AG09309 (cell line): ENCODE results near the gene RPA3.

Experiments
- DNase-seq: peaks from one replicate; pipeline ENCODE4 v3.0.0-alpha.2; 2010; ENCODE audit warnings: low read depth
- H3K4me3 ChIP-seq: 2 replicates; pipeline ENCODE4 v1.5.1; 2011; ENCODE audit warnings: mild to moderate bottlenecking, low read depth, low read length, moderate library complexity; ENCODE audit not compliant: control insufficient read depth
- CTCF ChIP-seq: IDR thresholded peaks from 2 replicates; pipeline ENCODE4 v1.5.1; 2011; ENCODE audit warnings: mild to moderate bottlenecking, low read depth, low read length, inconsistent platforms; ENCODE audit not compliant: insufficient read depth, control insufficient read depth; ENCODE audit errors: missing control alignments

Gene RPA3

GRCh38 chr7:7673240-7673550 lies 45.2 kb downstream of the RPA3 start:
- no peak overlapping the region for H3K4me3 ChIP-seq
- TF ChIP-seq CTCF: no peak
- no peak for DNase-seq

GRCh38 chr7:7672545-7673239 lies 45.7 kb downstream of the RPA3 start:
- H3K4me3 ChIP-seq: no peak overlapping the region
- DNase-seq: no peak
- TF ChIP-seq CTCF: no peak

- DNase-seq: no peak
- H3K4me3 ChIP-seq: no peak overlapping the region
- TF ChIP-seq CTCF: no peak
Observed at GRCh38 chr7:7671361-7671760, 47.0 kb downstream of the RPA3 start.

- TF ChIP-seq CTCF: no peak
- H3K4me3 ChIP-seq: no peak overlapping the region
- no peak for DNase-seq
Observed at GRCh38 chr7:7670490-7670889, 47.9 kb downstream of the RPA3 start.

- no peak for DNase-seq
- no peak for TF ChIP-seq CTCF
- no peak overlapping the region for H3K4me3 ChIP-seq
Observed at GRCh38 chr7:7668706-7669105, 49.7 kb downstream of the RPA3 start.

GRCh38 chr7:7667187-7667586 lies 51.2 kb downstream of the RPA3 start:
- no peak for TF ChIP-seq CTCF
- DNase-seq: no peak
- H3K4me3 ChIP-seq: no peak overlapping the region

GRCh38 chr7:7665031-7665430 lies 53.4 kb downstream of the RPA3 start:
- TF ChIP-seq CTCF: no peak
- DNase-seq: no peak
- H3K4me3 ChIP-seq: no peak overlapping the region
